NCI-H774 (cell line): ENCODE measurements around the gene NOL4L.
"Not testable (repeated sequence)": the region's sequence is repeated elsewhere in the genome, so short reads cannot be mapped to it uniquely, and the experiment has no call there.

Experiments
- DNase-seq: peaks from one replicate; lab custom pipeline; 2025; lab: John Stamatoyannopoulos, UW

The NOL4L gene

GRCh38 chr20:32507998-32508774 lies 76.9 kb downstream of the NOL4L start:
- no peak for DNase-seq

- DNase-seq, result peak; percentile 15
These were observed 78.4 kb downstream of the NOL4L start for GRCh38 chr20:32506721-32507120.

- DNase-seq, result no peak
These were observed 79.2 kb downstream of the NOL4L start for GRCh38 chr20:32505723-32506473.

GRCh38 chr20:32501709-32502108 lies 83.4 kb downstream of the NOL4L start:
- no peak for DNase-seq

GRCh38 chr20:32497589-32498224 lies 87.4 kb downstream of the NOL4L start:
- no peak for DNase-seq

- no peak for DNase-seq
These were observed 88.2 kb downstream of the NOL4L start for GRCh38 chr20:32496811-32497533.

GRCh38 chr20:32495949-32496348 lies 89.2 kb downstream of the NOL4L start:
- no peak for DNase-seq

- DNase-seq, result no peak
These were observed 89.9 kb downstream of the NOL4L start for GRCh38 chr20:32495217-32495565.

GRCh38 chr20:32494483-32495216 lies 90.5 kb downstream of the NOL4L start:
- no peak for DNase-seq

- no peak for DNase-seq
These were observed 91.8 kb downstream of the NOL4L start for GRCh38 chr20:32493356-32493755.

GRCh38 chr20:32491764-32492151 lies 93.4 kb downstream of the NOL4L start:
- not testable (repeated sequence) for DNase-seq

GRCh38 chr20:32490942-32491763 lies 94.0 kb downstream of the NOL4L start:
- no peak for DNase-seq

- DNase-seq, result no peak
These were observed 96.9 kb downstream of the NOL4L start for GRCh38 chr20:32488066-32488838.

GRCh38 chr20:32487381-32487780 lies 97.8 kb downstream of the NOL4L start:
- DNase-seq, result no peak

- no peak for DNase-seq
These were observed 99.2 kb downstream of the NOL4L start for GRCh38 chr20:32485770-32486478.

GRCh38 chr20:32484958-32485769 lies 100.0 kb downstream of the NOL4L start:
- DNase-seq, result peak; percentile 39

GRCh38 chr20:32484225-32484957 lies 100.7 kb downstream of the NOL4L start:
- peak; percentile 20 for DNase-seq
